Thyroid gland (tissue), 4 donors: ENCODE data around the gene PDPK1. TPM values are rescaled to one million over a fixed set of nuclear protein-coding genes. Genes with fewer than 3 reads are reported as not detected.
"Not testable (repeated sequence)": the region's sequence is repeated elsewhere in the genome, so short reads cannot be mapped to it uniquely, and the experiment has no call there.

Source experiments
- DNase-seq, 2 donors: peaks; one replicate each; pipeline ENCODE4 v3.0.0-alpha.2; 2019
- H3K27ac ChIP-seq, 3 donors: fragments of 200-600 bp; sonication (generic); 1 replicate in 2 of 3; 2 replicates in 1 of 3; pipeline ENCODE4 v1.5.1; 2016 to 2019; ENCODE audit warnings: mild to moderate bottlenecking in 1 of 3, moderate library complexity in 1 of 3
- H3K27me3 ChIP-seq: fragments of 200-600 bp; sonication (generic); one replicate; pipeline ENCODE4 v1.5.1; 2019
- H3K36me3 ChIP-seq, 2 donors: fragments of 200-600 bp; sonication (generic); one replicate each; pipeline ENCODE4 v1.5.1; 2016 to 2019
- H3K4me1 ChIP-seq, 2 donors: fragments of 200-600 bp; sonication (generic); one replicate each; pipeline ENCODE4 v1.5.1; 2017 to 2019
- H3K4me3 ChIP-seq, 3 donors: fragments of 200-600 bp; sonication (generic); replicated peaks in 1 of 3; 1 replicate in 2 of 3; 2 replicates in 1 of 3; pipeline ENCODE4 v1.5.1; 2016; ENCODE audit warnings: mild to moderate bottlenecking in 1 of 3
- H3K9me3 ChIP-seq: fragments of 200-600 bp; sonication (generic); one replicate; pipeline ENCODE4 v1.5.1; 2017
- WGBS, 2 donors: methylation state at CpG; one replicate each; pipeline ENCODE4 v1.1.5; 2017; 5-methylcytosine and 5-hydroxymethylcytosine counted together
- intact Hi-C: fragments of 100-400 bp; cut with DNase I; formaldehyde crosslinking; loops from one replicate; pipeline ENCODE4 v1.15.1; 2023
- microRNA counts, 2 donors: library from miRNA; unstranded; fragments of <30 nt; microRNA quantifications; one replicate each; lab custom pipeline; 2016 to 2017
- microRNA-seq: library from miRNA; unstranded; fragments of <30 nt; microRNA quantifications from one replicate; pipeline ENCODE4, GENCODE V29; 2016
- small RNA-seq: library from RNA; depleted of rRNA; stranded (forward); fragments of <200 nt; gene quantifications from one replicate; pipeline ENCODE3, GENCODE V24; 2016
- total RNA-seq, 4 donors: library from RNA; depleted of rRNA; stranded (reverse); fragments of >200 nt; gene quantifications; one replicate each; pipeline ENCODE4 v1.2.3, GENCODE V29; 2016

PDPK1 gene
- total RNA-seq, 4 donors from 2014 or later, result 33.3 to 89.0 (median 39.5) TPM

GRCh38 chr16:2639071-2639721, 101.4 kb downstream of the PDPK1 start:
- H3K27ac ChIP-seq, H3K4me1 ChIP-seq, H3K27me3 ChIP-seq, H3K36me3 ChIP-seq, H3K9me3 ChIP-seq, intact Hi-C loops, H3K4me3 ChIP-seq: not testable (repeated sequence)
- WGBS, 2 donors, result no CpG with 5 or more reads among the region's 12 CpGs
- peak; percentile 31 to 37 for DNase-seq

GRCh38 chr16:2639722-2640072, 101.9 kb downstream of the PDPK1 start:
- H3K9me3 ChIP-seq, DNase-seq, H3K27ac ChIP-seq, intact Hi-C loops, H3K36me3 ChIP-seq, H3K27me3 ChIP-seq, H3K4me3 ChIP-seq, H3K4me1 ChIP-seq: not testable (repeated sequence)
- 58 to 80% methylated on average over 2 to 7 of the region's 9 CpGs for WGBS, 2 donors

- H3K27ac ChIP-seq, H3K36me3 ChIP-seq, DNase-seq, H3K9me3 ChIP-seq, H3K4me1 ChIP-seq, H3K4me3 ChIP-seq, intact Hi-C loops, H3K27me3 ChIP-seq: not testable (repeated sequence)
- WGBS, 2 donors, result no CpG with 5 or more reads among the region's 17 CpGs
These were observed 104.7 kb downstream of the PDPK1 start for GRCh38 chr16:2642561-2642960.

GRCh38 chr16:2644754-2645453, 107.1 kb downstream of the PDPK1 start:
- intact Hi-C loops, H3K27ac ChIP-seq, H3K4me3 ChIP-seq, H3K36me3 ChIP-seq, H3K4me1 ChIP-seq, H3K27me3 ChIP-seq, DNase-seq, H3K9me3 ChIP-seq: not testable (repeated sequence)
- WGBS, 2 donors, result no CpG with 5 or more reads among the region's 12 CpGs

- H3K27ac ChIP-seq, DNase-seq, H3K4me1 ChIP-seq, H3K4me3 ChIP-seq, intact Hi-C loops, H3K9me3 ChIP-seq, H3K27me3 ChIP-seq, H3K36me3 ChIP-seq: not testable (repeated sequence)
- 17% methylated on average over 1 of the region's 14 CpGs; no CpG with 5 or more reads in 1 of the 2 donors for WGBS, 2 donors
These were observed 113.5 kb downstream of the PDPK1 start for GRCh38 chr16:2651268-2651871.

MicroRNAs encoded within 50 kb of the gene (microRNA counts, 767-probe panel; counts per million panel counts)
- 0 counts per million in 2 donors for microRNA hsa-miR-3178 (lab: Ali Mortazavi, UCI)

Small RNA genes within 50 kb of the gene (microRNA-seq; reads per million reads assigned to microRNA genes)
- not detected for gene MIR3178

Small RNA genes within 50 kb of the gene (small RNA-seq; reads per million reads assigned to genes)
- not detected for gene AC093525.1
- not detected for gene MIR3178

Other genes starting within 250 kb of the PDPK1 start
- gene ABCA3, start 197.3 kb upstream of the PDPK1 start, total RNA-seq, result 10 to 100 TPM; 36.5 to 66.7 (median 60.4) TPM
- 1 to 10 TPM; 1.2 to 2.5 (median 1.8) TPM for gene CCNF, start 108.6 kb upstream of the PDPK1 start, total RNA-seq
- gene TEDC2, start 77.9 kb upstream of the PDPK1 start, total RNA-seq, result under 1 TPM in 2 of 4 donors, not detected in 2; 0.83 to 0.96 TPM
- under 1 TPM in 3 of 4 donors, not detected in 1; 0.13 to 0.63 (median 0.56) TPM for gene NTN3, start 66.7 kb upstream of the PDPK1 start, total RNA-seq
- 10 to 100 TPM; 15.9 to 32.3 (median 21.8) TPM for gene TBC1D24, start 62.9 kb upstream of the PDPK1 start, total RNA-seq
- gene ATP6V0C, start 24.1 kb upstream of the PDPK1 start, total RNA-seq, result 10 to 100 TPM; 33.1 to 62.1 (median 36.3) TPM
- gene AMDHD2, start 17.6 kb upstream of the PDPK1 start, total RNA-seq, result 10 to 100 TPM; 32.6 to 43.5 (median 37.9) TPM
- 1 to 10 TPM; 3.6 to 7.8 (median 3.6) TPM for gene CEMP1, start 6.6 kb upstream of the PDPK1 start, total RNA-seq
- gene KCTD5, start 144.5 kb downstream of the PDPK1 start, total RNA-seq, result 10 to 100 TPM in 3 of 4 donors, 1 to 10 TPM in 1; 8.6 to 23.3 (median 15.1) TPM
- gene PRSS27, start 182.2 kb downstream of the PDPK1 start, total RNA-seq, result 1 to 10 TPM in 3 of 4 donors, not detected in 1; 1.1 to 1.5 (median 1.1) TPM
- gene SRRM2, start 214.6 kb downstream of the PDPK1 start, total RNA-seq, result 100 to 1,000 TPM; 262 to 378 (median 312) TPM
- gene ELOB, start 239.3 kb downstream of the PDPK1 start, total RNA-seq, result 100 to 1,000 TPM; 373 to 786 (median 647) TPM
- not detected for gene PRSS33, start 249.5 kb downstream of the PDPK1 start, total RNA-seq